ENCODE measurements around the gene EMC9. TPM values are rescaled to one million over a fixed set of nuclear protein-coding genes. Genes with fewer than 3 reads are reported as not detected.

EMC9 gene, protein sequence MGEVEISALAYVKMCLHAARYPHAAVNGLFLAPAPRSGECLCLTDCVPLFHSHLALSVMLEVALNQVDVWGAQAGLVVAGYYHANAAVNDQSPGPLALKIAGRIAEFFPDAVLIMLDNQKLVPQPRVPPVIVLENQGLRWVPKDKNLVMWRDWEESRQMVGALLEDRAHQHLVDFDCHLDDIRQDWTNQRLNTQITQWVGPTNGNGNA
- 17.9 and 18.2 TPM in 2 replicates for total RNA-seq

DNA sequence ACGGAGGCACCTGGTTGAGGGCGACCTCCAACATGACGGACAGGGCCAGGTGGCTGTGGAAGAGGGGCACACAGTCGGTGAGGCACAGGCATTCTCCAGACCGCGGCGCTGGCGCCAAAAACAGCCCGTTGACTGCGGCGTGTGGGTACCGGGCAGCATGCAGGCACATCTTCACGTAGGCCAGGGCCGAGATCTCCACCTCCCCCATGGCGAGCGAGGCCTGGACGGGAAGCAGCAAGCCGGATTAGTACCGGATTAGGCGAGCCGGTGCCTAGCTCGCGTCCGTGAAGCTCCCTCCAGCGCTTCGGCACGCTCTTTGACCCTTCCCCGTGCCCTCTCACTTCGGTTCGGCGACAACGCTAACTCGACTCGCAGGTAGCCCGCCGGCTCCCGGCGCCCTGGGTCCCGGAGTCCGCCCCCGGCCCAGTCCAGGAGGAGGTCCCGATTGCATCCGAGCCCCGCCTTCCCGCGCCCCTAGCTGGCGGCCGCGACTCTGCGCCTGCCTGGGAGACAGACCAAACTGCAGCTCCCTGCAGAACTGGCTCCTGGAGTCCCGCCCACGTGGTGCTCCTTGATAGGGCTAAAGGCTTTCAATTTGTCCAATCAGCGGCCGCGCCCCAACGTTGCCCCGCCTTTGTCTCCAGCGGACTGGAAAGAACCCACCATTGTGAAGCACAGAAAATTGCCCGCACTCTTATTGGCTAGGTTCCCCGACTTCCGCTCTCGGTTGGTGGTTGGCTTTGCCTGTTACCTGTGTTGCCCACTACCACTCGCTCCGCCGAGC lies at the start of gene EMC9:
TSS of gene EMC9 (minus strand) at position 495 of the 784 bp plus-strand sequence. CDS start at position 208, 287 bp downstream.
- intact Hi-C loops (cut with micrococcal nuclease) = loop anchor here (1.0 to 10.0 kb wide), 13 partner anchors 20 to 1226 kb away; partner anchors contain the start of genes ACIN1, BCL2L2, C14orf119 and CHMP4A

DNA sequence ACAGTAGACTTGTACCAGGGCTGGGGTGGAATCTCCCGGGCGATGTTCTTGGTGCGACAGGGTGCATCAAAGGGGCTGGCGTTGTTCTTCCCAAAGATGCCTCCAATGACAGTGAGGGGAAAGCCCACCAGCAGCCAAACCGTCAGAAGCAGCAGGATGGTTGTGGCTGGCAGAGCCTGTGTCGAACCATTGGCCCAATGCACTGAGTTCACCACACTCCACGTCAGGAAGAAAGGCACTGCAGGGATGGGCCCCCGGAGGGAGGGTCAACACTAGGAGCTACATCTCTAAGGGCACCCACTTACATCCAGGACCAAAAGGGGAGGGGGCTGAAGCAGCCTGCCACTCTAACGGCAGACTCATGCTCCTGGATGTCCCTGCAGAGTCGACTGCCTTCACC lies 49.0 kb upstream of the EMC9 start:
- intact Hi-C loops (cut with micrococcal nuclease) = no loop called here

DNA sequence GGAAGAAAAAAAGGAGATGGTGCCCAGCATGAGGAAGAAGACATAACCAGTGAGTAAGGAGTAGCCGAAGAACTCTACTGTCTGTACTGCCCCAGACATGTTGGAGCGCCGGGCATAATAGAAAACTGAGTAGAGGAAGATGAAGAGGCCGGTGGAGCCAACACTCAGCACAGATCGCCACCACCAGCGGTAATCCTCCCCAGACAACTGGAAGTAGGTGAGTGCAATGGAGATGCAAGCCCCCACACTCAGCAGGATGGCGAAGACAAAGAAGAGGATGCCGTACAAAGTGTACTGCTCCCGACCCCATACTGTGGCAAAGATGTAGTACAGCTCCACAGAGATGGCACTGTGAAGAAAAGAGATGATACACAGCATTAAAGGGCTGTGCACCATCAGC lies 48.1 kb upstream of the EMC9 start:
- intact Hi-C loops (cut with micrococcal nuclease) = no loop called here

DNA sequence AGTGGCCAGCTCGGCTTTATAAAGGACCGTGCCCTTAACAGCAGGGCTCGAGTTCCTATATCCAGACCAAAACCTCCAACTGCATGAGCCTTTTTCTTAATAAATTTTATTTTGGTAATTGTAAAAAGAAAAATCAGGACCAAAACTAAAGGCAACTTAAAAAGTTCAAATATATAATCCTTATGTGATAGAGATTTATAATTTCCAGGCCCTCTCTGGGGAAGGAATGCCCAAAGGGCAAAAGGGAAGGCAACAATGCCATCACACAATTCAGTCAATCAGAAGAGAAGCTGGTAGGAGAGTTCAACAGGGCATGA lies 47.6 kb upstream of the EMC9 start:
- intact Hi-C loops (cut with micrococcal nuclease) = no loop called here

DNA sequence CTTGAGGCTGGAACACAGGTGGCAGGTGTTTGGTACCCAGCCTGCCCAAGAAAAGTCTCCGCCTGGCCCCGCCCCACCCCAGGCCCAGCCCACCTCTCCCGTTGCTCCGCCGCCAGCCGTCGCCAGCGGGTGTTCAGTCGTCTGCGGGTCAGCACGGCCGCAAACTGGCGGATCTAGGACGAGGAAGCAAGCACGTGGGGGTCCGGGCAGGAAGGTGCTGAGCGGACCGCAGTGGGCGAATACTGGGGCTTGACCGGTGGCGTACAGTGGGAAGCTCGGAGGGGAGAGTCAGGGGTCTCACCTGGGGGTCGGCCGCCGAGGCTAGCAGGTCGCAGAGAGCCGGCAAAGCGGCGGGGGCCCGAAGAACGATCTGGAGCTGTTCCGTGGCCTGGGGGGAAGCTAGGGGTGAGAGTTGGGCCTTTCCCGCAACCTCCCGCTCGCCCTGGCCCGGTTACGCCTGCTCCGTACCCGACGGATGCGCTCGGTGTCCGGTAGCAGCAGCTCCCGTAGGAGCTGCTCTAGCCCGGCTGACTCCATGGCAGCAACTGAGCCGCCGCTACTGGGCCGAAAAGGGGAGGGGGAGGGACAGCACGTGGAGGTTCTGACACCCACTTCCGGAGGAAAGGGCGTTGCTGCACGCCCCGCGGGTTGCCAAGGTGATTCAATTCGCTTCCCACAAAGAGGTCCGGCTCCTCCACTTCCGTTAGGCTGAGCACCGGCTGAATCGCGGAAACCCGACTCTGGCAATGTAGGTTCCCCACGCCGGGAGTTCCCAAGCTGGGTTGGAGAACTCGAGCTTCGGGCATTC lies 47.1 kb upstream of the EMC9 start, which contains the start of gene IPO4:
TSS of gene IPO4 (minus strand) at position 566 of the 808 bp plus-strand sequence. CDS start at position 537, 29 bp downstream.
- intact Hi-C loops (cut with micrococcal nuclease) = loop anchor here (1.0 kb wide), 10 partner anchors 25 to 254 kb away; partner anchors contain the start of genes CHMP4A, DCAF11, DHRS1 and GMPR2

DNA sequence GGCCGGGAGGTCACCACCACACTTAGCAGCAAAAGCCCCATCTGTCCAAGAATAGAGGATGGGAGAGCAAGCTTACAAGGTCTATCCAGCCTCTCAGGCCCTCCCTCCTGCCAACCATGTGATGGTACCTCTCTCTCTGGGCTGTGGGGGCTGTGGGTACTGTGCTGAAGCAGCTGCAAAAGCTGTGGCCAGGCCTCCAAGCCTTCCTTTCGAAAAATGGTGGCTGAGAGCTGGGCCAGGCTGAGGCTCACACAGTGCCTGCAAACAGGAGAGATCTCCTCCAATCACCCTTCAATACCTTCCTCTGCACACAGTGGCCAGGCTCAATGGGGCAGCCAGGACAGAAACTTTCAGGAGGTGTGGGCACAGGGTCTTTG lies 46.1 kb upstream of the EMC9 start:
- intact Hi-C loops (cut with micrococcal nuclease) = no loop called here

DNA sequence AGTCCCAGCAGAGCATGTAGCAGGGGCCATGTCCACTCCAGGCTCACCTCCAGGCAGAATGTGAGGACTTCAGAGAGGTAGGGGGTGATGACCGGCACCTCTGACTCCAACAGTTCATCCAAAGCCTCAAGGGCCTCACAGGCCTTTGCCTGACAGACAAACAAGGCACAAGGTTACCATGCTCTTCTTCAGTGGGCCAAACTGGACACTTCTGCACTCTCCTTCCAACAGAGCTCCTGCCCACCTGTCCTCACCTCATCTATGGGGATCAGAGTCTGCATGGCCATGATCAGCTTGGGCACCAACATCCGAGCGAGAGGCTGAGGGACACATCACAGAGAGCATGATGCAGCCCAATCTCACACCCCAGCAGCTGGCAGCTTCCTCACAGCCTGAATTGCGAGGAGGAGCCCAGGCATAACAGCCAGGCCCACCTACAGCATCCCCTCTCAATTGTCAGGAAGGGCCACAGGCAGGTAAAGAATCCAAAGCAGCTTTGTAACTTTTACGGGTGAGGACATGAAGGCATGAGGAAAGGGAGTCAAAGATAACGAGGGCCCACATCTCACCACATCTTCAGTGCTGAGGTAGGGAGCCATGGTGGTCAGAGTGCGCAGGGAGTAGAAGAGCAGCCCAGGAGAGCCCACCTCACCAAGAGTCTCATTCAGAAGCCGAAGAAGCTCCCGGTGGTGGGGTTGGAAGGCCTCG lies 45.6 kb upstream of the EMC9 start:
- intact Hi-C loops (cut with micrococcal nuclease) = no loop called here

DNA sequence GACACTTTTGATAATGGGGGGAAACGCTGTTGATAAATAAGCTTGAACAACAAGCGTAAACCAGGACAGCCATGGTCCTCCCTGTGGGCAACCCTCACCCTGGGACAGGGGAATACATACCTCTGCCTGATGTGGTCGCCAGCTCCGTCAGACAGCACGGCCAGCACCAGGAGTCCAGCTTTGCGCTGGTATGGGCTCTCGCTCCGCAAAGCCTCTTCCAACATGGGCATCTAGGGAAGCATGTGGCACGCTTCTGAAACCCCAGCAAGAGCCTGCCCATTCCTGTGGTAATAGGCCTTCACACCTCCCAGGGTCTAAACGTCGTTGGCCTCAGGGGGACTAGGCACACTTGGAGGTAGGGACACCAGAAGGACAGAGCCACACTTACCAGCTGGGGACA lies 44.4 kb upstream of the EMC9 start:
- intact Hi-C loops (cut with micrococcal nuclease) = no loop called here

DNA sequence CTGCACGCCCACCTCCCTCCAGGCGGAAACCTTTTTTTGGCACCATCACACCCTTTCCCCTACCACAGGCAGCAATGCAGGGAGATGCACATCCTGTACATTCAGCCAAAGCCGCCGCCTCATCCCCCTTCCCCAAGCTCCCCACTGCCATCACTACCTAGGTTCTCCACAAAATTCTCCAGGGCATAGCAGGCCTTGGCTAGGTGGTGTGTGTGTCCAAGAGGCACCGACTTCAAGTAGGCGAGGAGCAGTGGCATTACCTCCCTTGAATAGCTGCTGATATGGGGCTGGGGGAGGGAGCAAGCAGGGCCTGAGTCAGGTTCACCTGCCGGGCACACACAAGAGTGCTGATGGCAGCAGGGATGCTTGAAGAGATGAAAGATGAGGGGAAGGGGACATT lies 43.6 kb upstream of the EMC9 start:
- intact Hi-C loops (cut with micrococcal nuclease) = no loop called here

DNA sequence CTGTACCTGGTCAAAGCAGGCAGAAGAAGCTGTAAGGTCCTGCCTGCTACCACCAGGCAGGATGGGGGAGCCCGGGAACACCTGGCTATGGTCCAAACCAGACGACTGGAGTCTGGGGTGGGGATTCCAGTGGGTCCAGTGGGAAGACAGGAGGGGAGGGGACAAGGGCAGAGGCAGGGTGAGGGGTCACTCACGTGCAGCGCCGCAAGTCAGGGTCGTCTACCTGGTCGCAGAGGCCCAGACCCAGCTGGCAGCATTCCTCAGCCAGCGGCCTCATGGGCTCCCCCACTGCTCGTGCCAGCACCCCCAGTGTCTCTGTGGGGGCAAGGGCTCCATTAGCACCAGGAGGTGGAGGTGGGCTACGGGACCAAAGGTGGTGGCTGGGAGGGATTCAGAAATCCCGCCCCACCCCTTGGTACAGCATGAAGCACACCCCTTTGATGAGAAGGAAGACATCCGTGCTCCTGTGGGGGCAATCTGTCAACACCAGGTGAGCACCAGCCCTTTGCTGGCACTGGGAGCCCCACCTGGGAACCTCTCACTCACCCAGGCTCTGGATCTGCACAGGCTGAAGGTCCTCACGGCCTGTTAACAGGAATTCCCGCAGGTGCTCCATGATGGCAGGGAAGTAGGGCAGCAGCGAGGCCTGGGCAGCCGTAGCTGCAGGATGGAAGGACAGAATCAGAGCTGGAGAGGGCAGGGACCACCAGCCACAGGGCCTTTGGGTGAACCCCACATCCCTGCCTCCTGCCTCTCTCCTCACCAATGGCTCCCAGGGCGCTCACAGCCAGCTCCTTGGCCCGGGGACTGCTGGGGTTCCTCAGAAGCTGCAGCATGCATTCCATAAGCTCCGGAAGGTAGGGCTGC lies 42.9 kb upstream of the EMC9 start:
- intact Hi-C loops (cut with micrococcal nuclease) = no loop called here

DNA sequence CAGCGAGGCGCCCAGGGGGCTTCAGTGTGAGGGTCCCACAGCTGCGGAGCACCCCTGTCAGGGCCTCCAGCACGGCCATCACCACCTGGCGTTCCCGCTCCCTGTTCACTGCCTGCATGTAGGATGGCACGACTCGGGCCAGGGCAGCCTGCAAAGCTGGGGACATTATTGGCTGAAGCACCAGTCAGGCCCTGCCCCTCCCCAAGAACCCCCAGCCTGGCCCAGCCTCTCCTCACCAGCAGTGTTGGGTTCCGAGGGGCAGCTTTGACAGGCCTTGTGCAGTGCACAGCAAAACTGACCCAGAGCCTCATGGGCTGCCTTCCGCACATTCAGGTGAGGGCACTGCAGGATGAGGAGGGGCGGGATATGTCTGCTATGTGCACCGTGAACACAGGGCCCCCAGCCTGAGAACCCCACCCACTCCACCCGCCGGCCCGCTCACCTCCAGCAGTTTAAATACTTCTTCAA lies 41.7 kb upstream of the EMC9 start:
- intact Hi-C loops (cut with micrococcal nuclease) = no loop called here

DNA sequence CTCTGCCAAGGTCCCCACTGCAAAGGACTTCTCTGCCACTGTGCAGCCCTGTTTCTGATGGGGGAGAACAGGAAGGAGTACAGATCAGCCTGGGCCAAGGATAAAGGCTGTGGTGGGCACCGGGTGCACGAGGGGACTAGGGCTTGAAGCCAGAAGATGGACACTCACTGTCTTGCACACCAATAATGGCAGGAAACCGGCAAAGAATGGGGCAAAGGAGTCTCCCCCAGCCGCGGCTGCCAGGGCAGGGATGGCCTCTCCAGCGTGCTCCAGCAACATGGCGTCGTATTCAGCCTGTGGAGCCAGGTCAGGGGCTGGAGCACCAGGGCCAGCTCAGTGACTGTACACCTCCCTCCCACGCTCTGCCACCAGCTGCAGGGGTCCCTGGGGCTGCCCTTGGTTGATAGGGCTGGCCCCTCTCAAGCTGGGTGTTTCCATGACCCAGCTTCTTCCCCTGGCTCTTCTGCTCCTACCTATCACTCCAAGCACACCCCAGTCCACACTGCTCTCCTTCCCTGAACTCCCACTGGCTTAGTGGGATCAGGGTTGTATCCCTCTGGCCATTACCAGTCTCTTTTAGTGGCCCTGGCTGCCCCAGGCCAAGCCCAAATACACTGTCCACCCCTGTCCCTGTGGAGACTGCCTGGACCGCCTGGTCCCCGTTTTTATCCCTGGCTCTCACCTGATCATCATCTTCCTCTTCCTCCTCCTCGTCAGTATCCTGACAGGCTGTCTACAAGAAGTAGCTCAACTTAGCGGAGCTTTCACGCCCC lies 40.9 kb upstream of the EMC9 start:
- intact Hi-C loops (cut with micrococcal nuclease) = no loop called here

DNA sequence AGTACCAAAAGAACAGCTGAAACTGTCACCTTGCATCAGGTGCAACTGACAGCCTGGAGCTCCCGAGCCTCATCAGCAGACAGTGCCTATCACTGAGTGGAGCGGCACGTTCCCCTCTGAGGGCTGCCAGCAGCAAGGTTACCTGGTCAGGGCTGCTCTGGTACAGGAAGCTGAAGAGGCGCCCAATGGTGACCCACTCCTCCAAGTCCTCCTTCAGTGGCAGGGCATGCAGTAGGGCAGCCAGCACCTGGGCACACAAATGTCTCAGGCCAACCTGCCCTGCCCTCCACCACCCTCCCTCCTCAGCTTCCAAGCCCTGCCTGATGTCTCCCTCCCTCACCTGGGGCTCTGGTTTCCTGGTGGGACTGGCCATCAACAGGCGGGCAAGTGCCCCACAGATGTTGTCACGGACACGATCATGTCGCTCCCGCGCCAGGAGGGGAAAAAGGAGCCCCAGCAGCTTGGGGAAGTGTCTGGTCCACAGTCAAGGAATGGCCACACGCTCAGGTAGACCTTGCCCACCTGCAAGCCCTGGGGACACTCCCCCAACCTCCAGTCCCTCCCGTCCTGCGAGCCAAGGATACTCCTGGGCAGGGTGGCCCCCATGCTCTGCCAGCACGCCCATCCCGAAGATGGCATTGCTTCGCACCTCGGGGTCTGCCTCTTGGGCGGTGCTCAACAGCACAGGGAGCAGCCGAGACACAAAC lies 40.1 kb upstream of the EMC9 start:
- intact Hi-C loops (cut with micrococcal nuclease) = no loop called here

DNA sequence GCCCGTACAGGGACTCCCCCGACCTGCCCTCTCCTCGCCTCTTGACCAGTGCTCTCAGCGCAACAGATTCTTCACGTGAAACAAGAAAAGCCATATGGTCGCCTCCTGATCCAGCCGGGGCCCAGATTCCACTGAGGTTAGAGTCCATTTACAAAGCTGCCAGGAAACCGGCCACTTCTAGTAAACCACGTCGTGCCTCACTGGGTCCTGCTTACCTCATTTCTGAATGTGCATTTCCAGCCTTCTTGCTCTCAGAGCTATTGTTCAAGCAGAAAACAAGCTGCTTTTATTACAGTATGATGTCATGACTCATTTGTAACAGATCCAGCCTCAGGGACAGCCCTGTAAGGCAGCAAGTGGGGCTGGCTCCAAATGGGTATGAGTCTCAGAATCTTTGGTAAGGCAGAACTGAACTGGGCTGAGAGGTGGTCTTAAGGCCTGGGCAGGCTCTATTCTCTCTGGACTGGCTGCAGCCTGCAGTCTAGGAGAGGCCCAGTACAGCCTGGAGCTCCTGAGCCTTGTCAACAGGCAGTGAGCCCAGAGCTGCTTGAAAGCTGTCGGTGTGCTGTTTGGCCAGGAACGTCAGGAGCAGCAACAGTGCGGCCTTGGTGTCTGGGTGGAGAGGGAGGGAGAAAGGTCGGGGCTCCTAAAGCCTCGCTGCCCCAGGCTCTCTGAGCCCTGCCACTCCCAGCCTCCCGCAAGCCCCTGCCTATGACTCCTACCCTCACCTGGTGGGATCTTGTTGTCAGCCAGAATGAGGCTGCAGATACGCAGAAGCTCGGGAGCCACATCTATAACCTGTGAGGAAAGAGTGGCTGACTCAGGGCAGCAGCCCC lies 38.8 kb upstream of the EMC9 start:
- intact Hi-C loops (cut with micrococcal nuclease) = no loop called here

DNA sequence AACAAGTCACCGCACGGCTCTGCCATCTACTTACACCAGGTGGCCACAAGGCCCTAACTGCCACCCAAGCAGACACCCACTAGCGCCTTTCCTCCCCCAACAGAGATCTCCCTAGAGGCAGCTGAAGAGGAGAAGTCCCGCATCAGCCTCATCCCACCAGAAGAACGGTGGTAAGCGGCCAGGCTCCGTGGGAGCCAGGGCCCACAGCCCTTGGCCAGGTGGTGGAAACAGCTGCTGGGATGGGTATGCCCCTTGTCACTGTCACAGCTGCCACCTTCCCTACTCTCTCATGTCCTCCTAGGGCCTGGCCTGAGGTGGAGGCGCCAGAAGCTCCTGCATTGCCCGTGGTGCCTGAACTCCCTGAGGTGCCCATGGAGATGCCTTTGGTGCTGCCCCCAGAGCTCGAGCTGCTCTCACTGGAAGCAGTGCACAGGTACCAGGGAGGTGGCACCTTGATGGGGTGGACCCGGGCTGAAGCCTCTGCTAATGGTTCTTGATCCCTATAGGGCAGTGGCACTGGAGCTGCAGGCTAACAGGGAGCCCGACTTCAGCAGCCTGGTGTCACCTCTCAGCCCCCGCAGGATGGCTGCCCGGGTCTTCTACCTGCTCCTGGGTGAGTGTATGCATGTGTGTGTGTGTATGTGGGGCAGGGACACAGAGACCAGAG lies 38.0 kb upstream of the EMC9 start:
- intact Hi-C loops (cut with micrococcal nuclease) = no loop called here

DNA sequence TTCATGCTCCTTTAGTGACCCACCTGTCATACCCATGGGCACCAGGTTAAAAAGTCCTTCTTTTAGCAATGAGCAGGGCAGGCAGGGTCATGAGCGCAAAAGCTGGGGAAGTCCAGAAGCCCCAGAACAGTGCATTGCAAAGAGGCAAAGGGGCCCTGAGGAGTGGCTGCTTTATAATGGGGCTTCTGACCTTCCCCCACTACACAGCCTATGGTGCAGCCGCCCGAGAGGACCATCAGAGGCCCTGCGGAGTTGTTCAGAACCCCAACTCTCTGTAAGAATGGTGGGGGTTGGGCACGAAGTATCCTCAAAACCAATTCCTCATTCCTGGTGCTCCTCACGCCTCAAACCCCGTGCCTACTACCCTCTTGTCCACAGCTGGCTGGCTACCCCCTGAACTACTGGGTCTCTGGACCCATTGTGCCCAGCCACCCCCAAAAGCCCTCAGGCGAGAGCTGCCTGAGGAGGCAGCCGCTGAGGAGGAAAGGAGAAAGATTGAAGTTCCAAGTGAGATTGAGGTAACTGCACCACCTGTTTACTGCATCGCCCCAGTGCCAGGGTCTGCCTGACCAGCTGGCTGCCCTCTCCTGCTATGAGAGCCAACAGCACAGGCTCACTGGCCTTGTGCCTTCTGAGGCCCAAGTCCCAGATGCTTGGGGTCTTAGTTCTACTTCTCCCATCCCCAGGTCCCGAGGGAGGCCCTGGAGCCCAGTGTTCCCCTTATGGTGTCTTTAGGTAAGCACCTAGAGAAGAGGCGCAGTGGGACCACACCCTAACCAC lies 37.2 kb upstream of the EMC9 start:
- intact Hi-C loops (cut with micrococcal nuclease) = no loop called here

DNA sequence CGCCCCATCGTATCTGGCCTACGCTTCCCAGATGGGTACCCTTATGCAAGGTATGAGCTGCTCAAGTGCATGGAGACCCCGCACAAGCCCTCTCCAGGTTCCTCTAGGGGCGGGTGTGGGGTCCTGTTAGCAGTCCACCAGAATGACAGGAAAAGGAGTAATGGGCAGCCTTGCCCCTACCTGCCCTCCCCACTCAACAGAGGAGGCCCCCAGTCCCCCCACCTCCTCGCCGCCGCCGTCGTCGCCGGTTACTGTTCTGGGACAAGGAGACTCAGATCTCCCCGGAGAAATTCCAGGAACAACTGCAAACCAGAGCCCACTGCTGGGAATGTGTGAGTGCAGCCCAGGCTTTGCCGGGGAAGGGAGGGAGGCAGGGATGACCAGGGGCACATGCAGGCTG lies 36.5 kb upstream of the EMC9 start:
- intact Hi-C loops (cut with micrococcal nuclease) = no loop called here
